Pons (tissue), 1 donor: ENCODE results near the gene MUC20.
"Not testable (repeated sequence)": the region's sequence is repeated elsewhere in the genome, so short reads cannot be mapped to it uniquely, and the experiment has no call there.

Source experiments
- DNase-seq: peaks from one replicate; pipeline ENCODE4 v3.0.0-alpha.2; 2016; ENCODE audit warnings: low spot score

The MUC20 gene

DNA sequence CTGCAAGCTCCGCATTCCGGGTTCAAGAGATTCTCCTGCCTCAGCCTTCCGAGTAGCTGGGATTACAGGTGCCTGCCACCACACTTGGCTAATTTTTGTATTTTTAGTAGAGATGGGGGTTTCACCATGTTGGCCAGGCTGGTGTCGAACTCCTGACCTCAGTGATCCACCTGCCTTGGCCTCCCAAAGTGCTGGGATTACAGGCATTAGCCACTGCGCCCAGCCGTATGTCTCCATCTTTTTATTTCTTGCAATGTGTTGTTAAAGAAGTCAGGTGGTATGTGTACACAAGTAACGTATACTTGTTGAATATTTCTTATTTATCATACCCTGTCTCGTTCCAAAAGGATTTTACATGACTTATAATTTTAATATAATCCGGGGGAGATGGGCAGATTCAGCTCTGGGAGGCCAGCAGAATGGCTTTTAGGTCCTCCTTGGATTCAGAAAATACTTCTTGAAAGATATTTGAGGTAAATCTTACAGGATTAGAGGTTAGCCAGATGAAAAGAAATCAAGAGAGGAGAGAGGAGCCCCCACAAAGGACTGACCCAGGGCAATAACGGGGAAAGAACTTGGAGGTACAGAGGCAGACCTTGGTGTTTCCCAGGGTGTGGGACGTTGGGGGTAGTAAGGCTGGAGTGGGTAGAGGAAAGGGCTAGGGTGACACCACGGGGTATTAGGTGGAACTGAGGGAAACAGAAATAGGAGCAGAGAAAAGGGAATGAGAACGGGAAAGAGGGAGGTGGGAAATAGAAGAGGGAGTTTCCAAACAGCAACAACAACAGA, 27.2 kb upstream of the MUC20 start:
- DNase-seq, result no peak

DNA sequence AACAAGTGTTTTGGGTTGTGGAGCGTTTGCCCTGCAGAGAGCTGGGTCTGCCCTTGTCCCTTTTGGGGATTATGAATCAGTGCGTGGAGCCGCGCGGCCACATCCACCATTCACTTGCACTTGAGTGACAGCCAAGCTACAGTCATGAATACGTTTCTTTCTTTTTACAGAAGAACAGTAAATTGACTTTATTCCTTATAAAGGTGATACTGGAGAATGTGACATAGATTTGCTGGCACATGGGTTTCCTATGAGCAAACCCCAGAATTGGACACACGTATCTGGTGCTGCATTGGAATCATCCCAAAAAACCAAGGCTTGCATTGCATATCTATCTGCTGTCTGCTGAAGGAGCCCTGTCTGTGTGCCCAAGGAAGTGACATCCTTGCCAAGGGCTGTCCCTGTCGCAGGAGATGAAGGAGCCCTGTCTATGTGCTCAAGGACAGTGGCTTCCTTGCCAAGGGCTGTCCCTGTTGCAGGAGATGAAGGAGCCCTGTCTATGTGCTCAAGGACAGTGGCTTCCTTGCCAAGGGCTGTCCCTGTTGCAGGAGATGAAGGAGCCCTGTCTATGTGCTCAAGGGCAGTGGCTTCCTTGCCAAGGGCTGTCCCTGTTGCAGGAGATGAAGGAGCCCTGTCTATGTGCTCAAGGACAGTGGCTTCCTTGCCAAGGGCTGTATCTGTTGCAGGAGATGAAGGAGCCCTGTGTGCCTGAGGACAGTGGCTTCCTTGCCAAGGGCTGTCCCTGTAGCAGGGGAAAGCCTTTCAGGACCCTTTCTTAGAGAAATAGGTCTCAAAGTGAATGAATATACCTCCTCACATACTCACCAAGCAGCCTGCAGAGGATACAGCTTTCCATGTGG, 26.3 kb upstream of the MUC20 start:
- DNase-seq, result not testable (repeated sequence)

DNA sequence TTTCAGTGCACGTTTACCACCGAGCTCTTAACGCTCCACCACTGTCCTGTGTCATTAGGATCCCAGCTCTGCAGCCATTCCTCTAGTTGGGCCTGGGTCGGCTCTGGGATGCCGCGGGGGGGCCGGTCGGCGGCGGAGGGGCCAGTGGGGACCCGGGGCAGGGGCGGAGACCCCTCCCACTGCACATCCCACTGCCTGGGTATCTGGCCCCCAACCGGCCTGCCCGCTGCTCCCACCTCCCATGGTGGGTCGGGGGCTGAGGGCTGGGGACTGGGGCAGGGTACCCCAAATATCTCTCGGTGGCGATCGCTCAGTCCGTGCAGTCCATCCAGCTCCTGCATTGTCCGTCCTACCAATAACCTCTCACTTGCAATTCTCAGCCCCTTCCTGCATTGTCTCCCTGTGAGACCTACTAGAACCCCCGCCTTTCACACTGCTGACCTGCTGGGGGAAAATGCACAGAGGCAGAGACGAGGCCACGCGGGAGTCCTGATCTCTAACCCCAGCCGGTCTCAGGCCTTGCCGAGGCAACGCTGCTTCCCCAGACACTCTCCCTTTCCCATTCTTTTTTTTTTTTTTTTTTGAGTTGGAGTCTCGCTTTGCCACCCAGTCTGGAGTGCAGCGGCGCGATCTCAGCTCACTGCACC, 24.0 kb upstream of the MUC20 start:
- no peak for DNase-seq

DNA sequence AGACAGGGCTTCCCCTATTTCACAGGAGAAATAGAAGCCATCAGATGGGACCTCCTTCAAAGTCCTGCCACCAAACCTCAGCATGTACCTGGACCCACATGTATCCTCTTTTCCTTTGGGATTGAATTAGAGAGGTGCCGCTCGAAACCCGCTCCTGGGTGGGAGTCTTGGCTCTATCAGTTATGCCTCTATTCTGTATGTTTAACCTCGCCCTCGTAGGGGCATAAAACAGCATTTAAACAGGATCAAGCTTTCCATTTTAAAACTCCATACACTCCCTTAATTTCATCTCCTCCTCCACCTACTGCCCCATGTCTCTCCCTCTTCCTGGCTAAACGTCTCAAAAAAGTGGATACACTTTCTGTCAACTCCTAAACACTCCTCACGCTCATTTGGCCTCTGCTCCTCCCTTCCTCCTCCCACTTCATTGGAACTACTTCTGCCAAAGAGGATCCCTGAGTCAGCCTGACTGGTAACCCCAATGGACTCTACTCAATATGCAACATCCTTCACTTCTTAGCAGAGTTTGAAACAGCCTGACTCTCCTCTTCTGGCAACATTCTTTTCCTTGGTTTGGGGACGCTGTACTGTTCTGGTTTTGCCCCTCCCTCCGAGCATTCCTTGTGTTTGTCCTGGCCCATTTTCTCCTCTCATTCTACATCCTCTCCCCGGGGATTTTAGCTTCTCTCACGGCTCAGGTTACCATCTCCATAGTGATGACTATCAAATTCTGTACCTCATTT, 23.0 kb upstream of the MUC20 start:
- no peak for DNase-seq

DNA sequence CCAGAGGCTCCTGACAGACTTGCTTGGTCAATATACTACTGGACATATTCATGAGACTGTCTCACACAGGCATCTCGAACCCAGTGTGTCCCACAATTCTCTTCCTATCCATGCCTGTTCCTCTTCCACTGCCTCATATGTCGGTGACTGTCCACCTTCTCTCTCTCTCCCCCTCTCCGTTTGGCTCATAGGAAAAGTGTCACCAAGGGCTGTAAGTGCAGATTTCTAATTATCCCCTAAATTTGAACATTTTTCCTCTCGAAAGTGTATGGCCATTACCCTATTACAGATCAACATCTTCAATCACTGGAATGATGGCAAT, 22.5 kb upstream of the MUC20 start:
- DNase-seq, result no peak

DNA sequence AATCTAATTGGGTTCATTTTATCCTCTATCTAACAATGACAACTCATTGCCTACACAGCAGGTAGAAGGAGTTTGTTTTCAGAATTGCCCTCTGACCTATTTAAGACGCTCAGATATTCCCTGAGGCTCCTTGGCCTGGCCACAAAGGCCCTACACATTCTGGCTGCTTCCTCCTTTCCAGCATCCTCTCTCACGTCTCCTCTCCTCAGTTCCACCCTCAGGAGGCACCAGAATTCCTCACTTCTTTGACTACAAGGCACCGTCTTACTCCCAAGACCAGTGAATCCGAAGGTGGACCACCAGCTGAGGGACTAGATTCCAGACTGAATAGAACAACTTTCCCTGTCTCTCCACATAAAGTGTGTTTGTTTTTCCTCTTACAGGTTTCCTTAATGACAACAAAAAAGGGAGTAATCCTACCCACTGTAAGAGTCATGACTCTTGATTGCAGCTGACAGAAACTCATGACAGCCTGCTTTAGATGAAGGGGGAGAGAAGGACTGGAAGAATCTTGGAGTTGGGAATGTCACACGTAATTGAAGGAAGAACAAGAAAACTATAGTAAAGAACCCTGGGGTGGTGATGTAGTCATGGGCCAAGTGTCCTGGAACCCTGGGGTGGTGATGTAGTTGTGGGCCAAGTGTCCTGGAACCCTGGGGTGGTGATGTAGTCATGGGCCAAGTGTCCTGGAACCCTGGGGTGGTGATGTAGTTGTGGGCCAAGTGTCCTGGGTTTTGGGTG, 22.0 kb upstream of the MUC20 start:
- no peak for DNase-seq

DNA sequence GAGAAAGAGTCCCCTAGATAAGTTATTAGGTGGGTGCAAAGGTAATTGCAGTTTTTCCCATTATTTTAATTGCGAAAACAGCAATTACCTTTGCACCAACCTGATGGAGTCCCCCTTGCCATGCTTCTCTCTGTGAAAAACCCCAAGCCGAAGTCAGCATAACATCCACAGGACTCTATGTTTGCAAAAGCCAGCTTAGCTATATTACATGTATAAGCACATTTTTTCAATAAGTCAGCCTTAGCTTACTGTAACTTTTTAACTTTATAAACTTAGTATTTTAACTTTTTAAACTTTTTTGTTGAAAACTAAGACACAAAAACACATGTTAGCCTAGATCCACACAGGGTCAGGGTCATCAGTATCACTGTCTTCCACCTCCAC, 21.4 kb upstream of the MUC20 start:
- no peak for DNase-seq

DNA sequence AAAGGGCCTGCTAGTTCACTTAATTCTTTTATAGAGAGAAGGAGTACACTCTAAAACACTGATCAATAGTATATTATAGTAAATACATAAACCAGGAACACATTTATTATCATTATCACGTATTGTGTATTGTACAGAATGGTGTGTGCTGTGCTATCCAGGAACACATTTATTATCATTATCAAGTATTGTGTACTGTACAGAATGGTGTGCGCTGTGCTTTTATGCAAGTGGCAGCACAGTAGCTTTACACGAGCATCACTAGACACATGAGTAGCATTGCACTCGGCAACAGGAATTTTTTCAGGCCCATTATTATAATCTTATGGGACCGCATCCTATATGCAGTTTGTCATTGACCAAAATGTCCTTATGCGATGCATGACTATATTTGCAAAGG, 20.9 kb upstream of the MUC20 start:
- DNase-seq, result no peak

DNA sequence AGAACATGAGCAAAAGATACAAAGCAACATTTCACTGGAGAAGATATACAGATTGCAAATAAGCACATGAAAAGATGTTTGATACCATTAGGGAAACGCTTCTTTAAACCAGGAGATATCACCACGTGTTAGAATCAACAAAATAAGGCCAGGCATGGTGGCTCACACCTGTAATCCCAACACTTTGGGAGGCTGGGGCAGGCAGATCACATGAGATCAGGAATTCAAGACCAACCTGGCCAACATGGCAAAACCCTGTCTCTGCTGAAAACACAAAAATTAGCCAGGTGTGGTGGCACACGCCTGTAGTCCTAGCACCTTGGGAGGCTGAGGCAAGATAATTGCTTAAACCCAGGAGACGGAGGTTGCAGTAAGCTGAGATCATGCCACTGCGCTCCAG, 20.5 kb upstream of the MUC20 start:
- DNase-seq, result no peak

DNA sequence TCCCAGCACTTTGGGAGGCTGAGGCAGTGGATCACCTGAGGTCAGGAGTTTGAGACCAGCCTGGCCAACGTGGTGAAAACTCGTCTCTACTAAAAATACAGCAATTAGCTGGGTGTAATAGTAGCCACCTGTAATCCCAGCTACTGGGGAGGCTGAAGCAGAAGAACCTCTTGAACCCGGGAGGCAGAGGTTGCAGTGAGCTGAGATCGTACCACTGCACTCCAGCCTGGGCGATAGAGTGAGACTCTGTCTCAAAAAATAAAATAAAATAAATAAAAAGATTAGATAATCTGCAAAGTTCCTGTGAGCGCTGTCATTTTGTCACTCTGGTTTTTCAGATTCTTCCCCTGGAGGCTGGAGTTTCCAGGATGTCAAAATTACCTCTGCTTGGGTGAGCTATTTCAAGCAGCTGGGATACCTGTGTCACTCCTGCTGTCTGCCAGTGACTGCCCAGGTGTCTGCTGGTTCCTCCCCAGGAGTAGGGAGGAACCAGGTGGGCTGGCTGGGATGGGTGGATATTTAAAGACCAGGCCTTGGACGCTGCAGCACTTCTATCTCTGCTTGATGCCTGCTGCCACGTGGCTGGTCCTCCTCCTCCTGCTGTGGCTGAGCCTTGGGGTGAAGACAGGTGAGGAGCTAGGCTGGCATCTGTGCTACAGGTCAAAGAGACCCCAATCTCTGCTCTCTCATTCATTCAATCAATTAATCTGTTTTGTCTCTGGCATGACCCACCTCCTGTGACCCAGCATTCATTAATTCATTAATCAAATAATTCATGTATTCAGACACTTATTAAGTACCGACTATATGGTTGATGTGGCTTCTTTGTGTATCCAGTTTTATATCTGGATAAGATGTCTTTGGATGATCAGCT, 19.5 kb upstream of the MUC20 start:
- no peak for DNase-seq

DNA sequence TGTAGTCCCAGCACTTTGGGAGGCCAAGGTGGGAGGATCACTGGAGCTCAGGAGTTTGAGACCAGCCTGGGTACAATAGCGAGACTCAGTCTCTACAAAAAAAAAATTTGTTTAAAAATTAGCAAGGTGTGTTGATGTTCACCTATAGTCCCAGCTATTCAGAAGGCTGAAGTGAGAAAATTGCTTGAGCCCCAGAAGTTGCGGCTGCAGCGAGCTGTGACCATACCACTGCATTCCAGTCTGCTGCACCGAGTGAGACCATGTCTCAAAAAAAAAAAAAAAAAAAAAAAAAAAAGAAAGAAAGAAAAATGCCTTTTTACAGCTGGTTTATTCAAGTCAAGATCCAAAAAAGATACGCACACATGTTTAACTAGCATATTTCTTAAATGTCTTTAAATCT, 17.0 kb upstream of the MUC20 start:
- no peak for DNase-seq

DNA sequence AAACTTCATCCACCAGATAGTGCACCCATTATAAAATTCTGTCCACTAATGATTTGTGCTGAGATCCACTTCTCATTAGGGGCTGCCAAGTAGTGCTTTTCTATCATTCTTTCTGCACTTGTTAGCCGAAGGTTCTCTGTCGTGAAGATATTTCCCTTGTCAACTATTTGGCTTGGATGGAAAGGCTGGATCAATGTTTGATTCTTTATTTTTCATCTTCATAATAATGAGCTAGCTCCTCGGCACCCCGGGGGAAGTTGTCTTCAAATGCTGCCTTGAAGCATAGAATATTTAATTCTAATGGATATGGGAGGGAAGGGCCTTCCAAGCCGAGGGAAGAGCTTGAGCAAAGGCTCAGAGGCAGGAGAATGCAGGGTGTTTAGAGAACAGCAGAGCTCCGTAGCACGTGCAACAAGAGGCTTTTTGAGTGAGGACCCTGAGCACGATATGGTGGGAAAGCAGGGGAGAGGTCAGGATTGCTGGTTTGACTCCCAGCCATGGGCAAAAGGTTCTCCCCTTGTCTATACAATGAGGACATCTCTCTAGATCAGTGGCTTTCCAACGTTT, 16.3 kb upstream of the MUC20 start:
- no peak for DNase-seq

DNA sequence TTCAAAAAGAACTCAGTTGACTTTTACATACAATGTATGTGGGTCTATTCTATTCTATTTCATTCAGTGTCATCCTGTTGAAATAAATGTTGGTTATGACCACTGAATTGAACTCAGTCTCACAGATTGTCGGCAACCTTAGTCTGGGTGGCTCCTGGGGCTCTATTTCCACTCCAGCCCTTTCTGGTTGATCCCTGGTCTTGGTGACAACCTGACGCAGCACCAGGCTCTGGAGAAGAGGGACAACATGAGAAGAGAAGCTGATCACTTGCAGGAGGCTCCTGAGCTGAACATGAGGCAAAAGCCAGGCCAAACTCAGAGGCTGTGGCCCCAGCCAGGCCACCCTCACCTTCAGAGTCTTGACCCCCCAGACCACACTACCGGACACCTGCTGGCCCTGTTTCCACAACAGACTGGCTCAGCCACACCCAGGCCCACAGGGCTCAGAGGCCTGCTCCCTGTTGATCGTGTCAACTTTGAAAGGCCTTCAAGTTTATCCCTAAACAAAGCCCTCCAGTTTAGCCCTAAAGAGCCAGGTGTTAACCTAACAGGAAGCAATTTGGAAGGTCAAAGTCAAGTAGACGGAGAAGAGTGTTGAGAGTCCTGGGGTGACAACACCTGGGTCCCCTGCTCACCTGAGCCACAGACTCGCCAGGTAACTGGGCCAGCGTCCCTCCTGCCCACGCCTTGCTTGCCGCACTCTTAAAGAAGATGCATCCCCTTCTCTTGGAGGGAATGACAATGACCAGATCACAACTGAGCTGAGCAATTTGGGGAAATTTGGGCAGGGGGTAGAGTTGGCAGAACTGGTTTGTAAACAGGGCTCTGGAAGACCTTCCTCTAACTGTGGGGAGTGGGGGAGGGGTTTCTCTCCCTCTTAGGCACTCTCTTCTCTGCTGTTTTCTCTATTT, 15.4 kb upstream of the MUC20 start:
- DNase-seq, result no peak

DNA sequence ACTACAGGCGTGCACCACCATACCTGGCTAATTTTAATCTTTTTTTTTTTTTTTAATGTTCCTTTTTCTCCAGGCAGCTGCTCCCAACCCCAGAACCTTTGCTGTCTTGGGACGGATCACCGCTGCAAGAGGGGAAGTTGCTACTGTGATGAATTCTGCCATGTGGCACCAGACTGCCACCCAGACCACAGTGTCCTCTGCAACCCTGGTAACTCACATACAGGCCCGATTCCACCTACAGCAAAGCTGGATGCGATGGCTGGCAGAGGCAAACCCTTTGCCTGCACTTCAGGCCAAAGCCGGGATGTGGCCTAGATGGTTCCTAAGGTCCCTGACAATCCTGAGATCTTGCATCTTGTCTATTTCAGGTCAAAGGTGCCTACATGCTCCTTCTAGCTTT, 12.7 kb upstream of the MUC20 start:
- DNase-seq, result no peak

DNA sequence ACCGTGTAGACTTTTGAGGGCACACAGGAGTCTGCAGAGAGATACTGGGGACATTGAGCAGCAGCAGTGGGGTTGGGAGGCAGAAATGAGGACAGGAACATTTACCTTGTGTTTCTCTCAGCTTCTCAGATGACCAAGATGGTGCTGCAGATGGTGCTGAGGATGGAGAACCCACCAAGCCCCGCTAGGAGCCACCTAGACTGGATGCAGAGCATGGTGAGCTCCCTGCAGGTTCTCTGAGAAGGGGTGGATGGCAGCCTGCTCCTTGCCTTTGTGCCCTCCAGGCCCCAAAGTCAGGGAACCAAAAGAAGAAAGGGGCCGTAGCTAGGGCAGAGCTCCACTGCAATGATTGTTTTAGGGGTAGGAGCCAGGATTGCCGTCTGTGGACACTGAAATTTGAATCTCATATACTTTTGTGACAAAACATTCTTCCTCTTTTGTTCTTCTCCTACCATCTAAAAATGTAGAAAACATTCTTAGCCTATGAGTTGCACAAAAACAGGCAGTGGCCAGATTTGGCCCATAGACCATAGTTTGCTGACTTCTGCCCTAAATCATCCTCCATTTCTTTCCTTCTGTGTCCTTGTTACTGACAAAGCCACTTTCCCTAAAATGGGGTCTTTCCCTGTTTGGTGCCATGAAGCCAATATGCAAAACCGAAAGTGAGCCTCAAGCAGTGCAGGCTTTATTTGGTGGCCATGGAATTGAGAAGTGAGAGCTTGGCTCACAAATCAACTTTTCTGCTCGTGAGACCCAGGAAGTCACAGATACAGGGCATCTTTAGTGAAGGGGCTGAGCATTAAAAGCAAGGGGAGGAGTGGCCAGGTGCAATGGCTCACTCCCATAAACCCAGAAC, 11.9 kb upstream of the MUC20 start:
- no peak for DNase-seq

DNA sequence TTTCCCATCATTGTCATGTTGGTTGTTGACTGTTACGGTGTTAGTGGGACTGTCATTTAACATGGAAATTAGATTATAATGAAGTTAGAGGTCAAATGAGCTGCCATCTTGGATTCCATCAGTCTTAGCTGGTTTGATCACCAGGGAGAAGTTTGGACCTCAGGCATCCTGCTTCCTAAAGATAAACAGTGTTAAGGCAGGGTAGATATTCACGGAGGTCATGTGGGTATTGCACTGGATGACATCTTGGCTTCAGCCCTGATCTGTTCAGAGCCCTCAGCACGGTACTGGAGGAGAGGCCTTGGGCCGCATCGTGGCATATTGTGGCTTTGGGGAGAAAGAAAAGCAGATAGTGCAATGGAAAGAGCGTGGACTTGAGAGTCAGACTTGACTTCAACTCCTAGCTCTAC, 11.1 kb upstream of the MUC20 start:
- DNase-seq, result no peak

DNA sequence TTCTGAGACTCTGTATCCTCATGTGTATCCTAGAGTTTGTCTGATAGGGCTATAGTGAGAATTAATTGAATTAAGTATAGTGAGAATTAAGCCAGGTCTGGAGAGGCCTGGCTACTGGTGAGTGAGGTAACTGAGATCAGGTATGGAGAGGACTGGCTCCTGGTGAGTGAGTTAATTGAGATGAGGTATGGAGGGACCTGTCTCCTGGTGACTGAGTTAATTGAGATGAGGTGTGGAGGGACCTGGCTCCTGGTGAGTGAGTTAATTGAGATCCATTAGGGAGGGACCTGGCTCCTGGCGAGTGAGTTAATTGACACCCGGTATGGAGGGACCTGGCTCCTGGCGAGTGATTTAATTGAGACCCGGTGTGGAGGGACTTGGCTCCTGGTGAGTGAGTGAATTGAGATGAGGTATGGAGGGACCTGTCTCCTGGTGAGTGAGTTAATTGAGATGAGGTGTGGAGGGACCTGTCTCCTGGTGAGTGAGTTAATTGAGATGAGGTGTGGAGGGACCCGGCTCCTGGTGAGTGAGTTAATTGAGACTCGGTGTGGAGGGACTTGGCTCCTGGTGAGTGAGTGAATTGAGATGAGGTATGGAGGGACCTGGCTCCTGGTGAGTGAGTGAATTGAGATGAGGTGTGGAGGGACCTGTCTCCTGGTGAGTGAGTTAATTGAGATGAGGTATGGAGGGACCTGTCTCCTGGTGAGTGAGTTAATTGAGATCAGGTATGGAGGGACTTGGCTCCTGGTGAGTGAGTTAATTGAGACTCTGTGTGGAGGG, 10.5 kb upstream of the MUC20 start:
- DNase-seq, result not testable (repeated sequence)
